PFSK-1 (cell line): ENCODE data around the gene GPD1.

ENCODE experiments used
- FOXP2 ChIP-seq: optimal IDR thresholded peaks from 2 replicates; pipeline ENCODE3; 2011; ENCODE audit warnings: borderline replicate concordance, control low read depth, inconsistent platforms; ENCODE audit not compliant: insufficient read depth; ENCODE audit errors: extremely low read length, extremely low read depth
- POLR2AphosphoS5 ChIP-seq: IDR thresholded peaks from 2 replicates; pipeline ENCODE4 v1.6.1; 2012; ENCODE audit warnings: low read depth, mild to moderate bottlenecking, control low read depth, low read length, moderate library complexity
- REST ChIP-seq, 2 experiments: IDR thresholded peaks; 2 replicates each; pipeline versions ENCODE4 v1.6.1 to v1.8.0; 2011 to 2012; ENCODE audit warnings: low read depth in 2 of 2, low read length in 2 of 2, control low read depth in 1 of 2, inconsistent platforms in 1 of 2, mild to moderate bottlenecking in 1 of 2, moderate library complexity in 1 of 2; ENCODE audit not compliant: insufficient read depth in 1 of 2
- SIN3A ChIP-seq: IDR thresholded peaks from 2 replicates; pipeline ENCODE4 v1.6.1; 2012; ENCODE audit warnings: mild to moderate bottlenecking, low read length, moderate library complexity, borderline replicate concordance; ENCODE audit not compliant: insufficient read depth
- TAF1 ChIP-seq: IDR thresholded peaks from 2 replicates; pipeline ENCODE4 v1.6.1; 2012; ENCODE audit warnings: low read length, control low read depth, borderline replicate concordance; ENCODE audit not compliant: insufficient read depth

- no peak for TF ChIP-seq REST (IDR thresholded peaks at IDR 0.05; ENCODE audit: insufficient read depth in 1 of 2, low read depth in 2 of 2, low read length in 2 of 2)
- no peak for TF ChIP-seq POLR2AphosphoS5
- TF ChIP-seq TAF1 = no peak
- no peak for TF ChIP-seq SIN3A
- no peak for TF ChIP-seq FOXP2
Measured at GRCh38 chr12:50109319-50109718, 5.5 kb downstream of the GPD1 start.
